IMR-90 (cell line): Measurements from ENCODE around the gene PIK3CA. TPM values are rescaled to one million over a fixed set of nuclear protein-coding genes. Genes with fewer than 3 reads are reported as not detected.

Experiments
- ATAC-seq: fragments of 200-7000 bp; cut with Tn5 transposase; 2 replicates; pipeline ENCODE4 v1.9.1; 2020; ENCODE audit warnings: low read depth, mild to moderate bottlenecking, moderate library complexity
- BruUV-seq: library from RNA; stranded (reverse); fragments of 400-500 nt; replicated peaks from 2 replicates; lab custom pipeline; 2021; lab: Mats Ljungman, UMichigan
- CTCF ChIA-PET: fragments of 300-600 bp; formaldehyde crosslinking; extraction: SDS; loops from one replicate; lab custom pipeline; 2021; ENCODE audit warnings: antibody characterized with exemption; lab: Yijun Ruan, JAX
- POLR2A ChIA-PET: fragments of 300-600 bp; sonication (Branson Sonifier 250); formaldehyde crosslinking; loops from one replicate; lab custom pipeline; 2022; ENCODE audit warnings: antibody characterized with exemption; ENCODE audit not compliant: unreplicated experiment; lab: Charles Lee
- DNase-seq: peaks from one replicate; pipeline ENCODE4 v3.0.0; 2013
- H2AFZ ChIP-seq: replicated peaks from 2 replicates; pipeline ENCODE3; 2013; ENCODE audit warnings: low read length, mild to moderate bottlenecking; ENCODE audit not compliant: poor library complexity
- H2AK5ac ChIP-seq: 2 replicates; pipeline ENCODE4 v1.6.1; 2013; ENCODE audit warnings: low read depth, low read length, inconsistent platforms
- H2AK9ac ChIP-seq: replicated peaks from 2 replicates; pipeline ENCODE3; 2013; ENCODE audit warnings: mild to moderate bottlenecking, low read depth, low read length, moderate library complexity; ENCODE audit not compliant: poor library complexity
- H2BK120ac ChIP-seq: 2 replicates; pipeline ENCODE4 v1.6.1; 2013; ENCODE audit warnings: low read depth, low read length, inconsistent platforms
- H2BK15ac ChIP-seq: 3 replicates; pipeline ENCODE4 v1.6.1; 2013; ENCODE audit warnings: low read depth, low read length, inconsistent platforms
- H2BK20ac ChIP-seq: 2 replicates; pipeline ENCODE4 v1.6.1; 2013; ENCODE audit warnings: low read depth, mild to moderate bottlenecking, inconsistent platforms, low read length, moderate library complexity
- H2BK5ac ChIP-seq: 2 replicates; pipeline ENCODE4 v1.6.1; 2013; ENCODE audit warnings: mild to moderate bottlenecking, low read depth, low read length, inconsistent platforms; ENCODE audit not compliant: poor library complexity, severe bottlenecking
- H3K14ac ChIP-seq: replicated peaks from 2 replicates; pipeline ENCODE4 v1.6.1; 2013; ENCODE audit warnings: low read depth, low read length, inconsistent platforms
- H3K18ac ChIP-seq: 2 replicates; pipeline ENCODE4 v1.6.1; 2013; ENCODE audit warnings: low read depth, low read length, control low read depth
- H3K23ac ChIP-seq: 2 replicates; pipeline ENCODE4 v1.6.1; 2013; ENCODE audit warnings: low read depth, low read length, inconsistent platforms
- H3K27ac ChIP-seq: 2 replicates; pipeline ENCODE4 v1.5.1; 2013; ENCODE audit warnings: mild to moderate bottlenecking, control low read depth, low read length; ENCODE audit not compliant: insufficient read depth
- H3K27me3 ChIP-seq: 2 replicates; pipeline ENCODE4 v1.6.1; 2013; ENCODE audit warnings: low read length; ENCODE audit not compliant: control insufficient read depth, insufficient read depth
- H3K36me3 ChIP-seq: 2 replicates; pipeline ENCODE4 v1.6.1; 2013; ENCODE audit warnings: low read length, mixed read lengths; ENCODE audit not compliant: control insufficient read depth, insufficient read depth
- H3K4ac ChIP-seq: 2 replicates; pipeline ENCODE4 v1.6.1; 2013; ENCODE audit warnings: low read depth, low read length, inconsistent platforms
- H3K4me1 ChIP-seq: 2 replicates; pipeline ENCODE4 v1.6.1; 2013; ENCODE audit warnings: low read length, mixed read lengths; ENCODE audit not compliant: control insufficient read depth, insufficient read depth
- H3K4me2 ChIP-seq: 2 replicates; pipeline ENCODE4 v1.6.1; 2013; ENCODE audit warnings: low read depth, mild to moderate bottlenecking, control low read depth, low read length, moderate library complexity
- H3K4me3 ChIP-seq: 2 replicates; pipeline ENCODE4 v1.5.1; 2013; ENCODE audit warnings: low read depth, mild to moderate bottlenecking, control low read depth, low read length, moderate library complexity; ENCODE audit not compliant: insufficient read depth
- H3K56ac ChIP-seq: 2 replicates; pipeline ENCODE4 v1.6.1; 2013; ENCODE audit warnings: low read length, inconsistent platforms; ENCODE audit not compliant: insufficient read depth; ENCODE audit errors: extremely low read depth
- H3K79me1 ChIP-seq, 2 experiments: 2 replicates each; pipeline ENCODE4 v1.6.1; 2013; ENCODE audit warnings: low read length in 2 of 2, inconsistent platforms in 1 of 2, low read depth in 1 of 2
- H3K9ac ChIP-seq: 2 replicates; pipeline ENCODE4 v1.6.1; 2013; ENCODE audit warnings: low read depth, low read length, control low read depth
- H3K9me1 ChIP-seq: 2 replicates; pipeline ENCODE4 v1.6.1; 2013; ENCODE audit warnings: low read length, inconsistent platforms; ENCODE audit not compliant: insufficient read depth
- H3K9me3 ChIP-seq: 2 replicates; pipeline ENCODE4 v1.6.1; 2013; ENCODE audit warnings: low read length; ENCODE audit not compliant: control insufficient read depth, insufficient read depth
- H4K20me1 ChIP-seq: 2 replicates; pipeline ENCODE4 v1.6.1; 2013; ENCODE audit warnings: low read length, inconsistent platforms; ENCODE audit not compliant: insufficient read depth
- H4K5ac ChIP-seq: 2 replicates; pipeline ENCODE4 v1.6.1; 2013; ENCODE audit warnings: mild to moderate bottlenecking, low read depth, low read length, control low read depth
- H4K8ac ChIP-seq, 2 experiments: 2 replicates each; pipeline ENCODE4 v1.6.1; 2013; ENCODE audit warnings: low read depth in 2 of 2, low read length in 2 of 2, control low read depth in 1 of 2, inconsistent platforms in 1 of 2
- H4K91ac ChIP-seq: 2 replicates; pipeline ENCODE4 v1.6.1; 2013; ENCODE audit warnings: low read depth, low read length, inconsistent platforms; ENCODE audit not compliant: insufficient read depth
- MAZ ChIP-seq: IDR thresholded peaks from 2 replicates; pipeline ENCODE4 v1.6.1; 2012; ENCODE audit warnings: low read depth, mild to moderate bottlenecking, low read length, improper control_type of control experiment, moderate library complexity, borderline replicate concordance
- RAD21 ChIP-seq: IDR thresholded peaks from 2 replicates; pipeline ENCODE4 v1.6.1; 2012; ENCODE audit warnings: low read length, improper control_type of control experiment
- SMC3 ChIP-seq: fragments of 150-350 bp; IDR thresholded peaks from 2 replicates; pipeline ENCODE4 v1.6.1; 2016; ENCODE audit warnings: low read depth, mild to moderate bottlenecking, antibody characterized with exemption, low read length, moderate library complexity
- WGBS, 2 experiments: methylation state at CpG; one replicate each; pipeline versions ENCODE4 v1.1.5 to v1.1.7; 2013; ENCODE audit warnings: missing lambda C conversion rate in 2 of 2; ENCODE audit not compliant: insufficient read length in 1 of 2; ENCODE audit errors: extremely low coverage in 2 of 2; 5-methylcytosine and 5-hydroxymethylcytosine counted together
- dilution Hi-C: fragments of 300-500 bp; cut with HindIII; formaldehyde crosslinking; loops from one replicate; pipeline ENCODE4 v1.14.3; 2018; ENCODE audit warnings: low sequenced_read_pairs; ENCODE audit not compliant: unreplicated experiment
- in situ Hi-C: fragments of 300-500 bp; cut with MboI; formaldehyde crosslinking; loops from 3 replicates; pipeline ENCODE4 v1.14.3; 2019; ENCODE audit warnings: low sequenced_read_pairs, inconsistent platforms, mixed read lengths
- intact Hi-C: fragments of 100-400 bp; cut with micrococcal nuclease; formaldehyde crosslinking; loops from 2 replicates; pipeline ENCODE4 v1.10.0; 2022
- polyA plus RNA-seq, 3 experiments: library from polyadenylated mRNA; depleted of rRNA; stranded (reverse); fragments of >200 nt; gene quantifications; 2 replicates each; pipeline ENCODE4 v1.2.3, GENCODE V29; 2012; ENCODE audit warnings: low replicate concordance in 1 of 3
- total RNA-seq: library from RNA; depleted of rRNA; stranded (reverse); fragments of >200 nt; gene quantifications from 2 replicates; pipeline ENCODE4 v1.2.3, GENCODE V29; 2012
- TF ChIP-seq, protein P1 (sequence below): conservative IDR thresholded peaks from 2 replicates; pipeline ENCODE4 v1.5.1; 2012; ENCODE audit warnings: mild to moderate bottlenecking, low read depth, low read length, improper control_type of control experiment

Gene PIK3CA
- total and polyA plus RNA-seq, 2 of the 4 experiments (the other 2 are of a cell fraction), result 5.7 to 22.4 TPM

DNA sequence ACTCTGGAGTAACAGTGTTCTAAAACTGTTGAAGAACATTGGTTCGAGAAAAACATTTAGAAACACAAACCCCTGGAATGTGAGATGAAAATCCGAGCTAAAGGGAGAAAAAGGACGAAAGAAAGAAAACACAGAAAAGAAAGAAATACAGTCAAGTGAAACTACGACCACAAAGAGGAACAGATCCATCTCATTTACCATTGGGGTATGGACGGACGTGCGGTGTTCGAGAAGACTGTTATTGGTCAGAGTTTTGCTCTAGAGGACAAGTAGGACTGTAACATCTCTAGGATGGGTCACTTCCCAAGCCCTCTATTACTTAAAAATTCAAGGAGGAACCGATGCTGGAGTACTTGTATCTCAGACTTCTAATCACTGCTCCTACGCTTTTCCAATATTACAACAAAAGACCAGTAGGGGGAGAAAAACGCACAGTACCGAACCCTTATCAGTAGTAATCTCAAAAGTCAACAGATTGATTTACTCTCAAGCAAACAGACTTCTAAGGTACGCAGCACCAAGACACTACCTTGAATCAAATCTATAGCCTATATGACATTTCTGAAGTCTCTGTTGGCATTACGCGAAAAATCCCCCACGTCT, 1.1 kb upstream of the PIK3CA start:
- in situ Hi-C loops, result loop anchor here (5.0 kb wide), 1 partner anchor 175 kb away; the partner anchor contains the start of gene ZNF639
- no peaks in the 10 kb centered on the region for H3K27me3 ChIP-seq
- H3K4me3 ChIP-seq, result peak overlapping the region; percentile 58
- WGBS, 2 experiments, result no CpG with 5 or more reads among the region's 16 CpGs
- peak overlapping the region; percentile 79 for H2BK5ac ChIP-seq
- dilution Hi-C loops, result no loop called here
- H2AFZ ChIP-seq, result peak overlapping the region; percentile 94
- H4K8ac ChIP-seq, result peak overlapping the region; percentile 13 to 88; a peak in 2 of 4 replicates
- peak overlapping the region; percentile 73 for H3K4me2 ChIP-seq
- TF ChIP-seq SMC3 (peak; percentile 53), MAZ (no peak), RAD21 (peak; percentile 55)
- TF ChIP-seq, protein P1, sequence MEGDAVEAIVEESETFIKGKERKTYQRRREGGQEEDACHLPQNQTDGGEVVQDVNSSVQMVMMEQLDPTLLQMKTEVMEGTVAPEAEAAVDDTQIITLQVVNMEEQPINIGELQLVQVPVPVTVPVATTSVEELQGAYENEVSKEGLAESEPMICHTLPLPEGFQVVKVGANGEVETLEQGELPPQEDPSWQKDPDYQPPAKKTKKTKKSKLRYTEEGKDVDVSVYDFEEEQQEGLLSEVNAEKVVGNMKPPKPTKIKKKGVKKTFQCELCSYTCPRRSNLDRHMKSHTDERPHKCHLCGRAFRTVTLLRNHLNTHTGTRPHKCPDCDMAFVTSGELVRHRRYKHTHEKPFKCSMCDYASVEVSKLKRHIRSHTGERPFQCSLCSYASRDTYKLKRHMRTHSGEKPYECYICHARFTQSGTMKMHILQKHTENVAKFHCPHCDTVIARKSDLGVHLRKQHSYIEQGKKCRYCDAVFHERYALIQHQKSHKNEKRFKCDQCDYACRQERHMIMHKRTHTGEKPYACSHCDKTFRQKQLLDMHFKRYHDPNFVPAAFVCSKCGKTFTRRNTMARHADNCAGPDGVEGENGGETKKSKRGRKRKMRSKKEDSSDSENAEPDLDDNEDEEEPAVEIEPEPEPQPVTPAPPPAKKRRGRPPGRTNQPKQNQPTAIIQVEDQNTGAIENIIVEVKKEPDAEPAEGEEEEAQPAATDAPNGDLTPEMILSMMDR, result peak; percentile 66
- intact Hi-C loops, result loop anchor here (1.0 to 5.0 kb wide), 6 partner anchors 40 to 410 kb away; no protein-coding TSS in a partner anchor
- peak overlapping the region; percentile 95; the same call in 1 of the 2 replicates for H3K18ac ChIP-seq
- ATAC-seq, result peak; percentile 22
- peaks cover 3 to 21% of the 10 kb centered on the region in 2 experiments; a peak in 2 of 4 replicates for H3K79me1 ChIP-seq
- H3K23ac ChIP-seq, result peak overlapping the region; percentile 87
- H3K56ac ChIP-seq, result peak overlapping the region; percentile 86; the same call in 1 of the 2 replicates
- peaks cover 3% of the 10 kb centered on the region for H3K4me1 ChIP-seq
- H3K9me1 ChIP-seq, result no peaks in the 10 kb centered on the region
- no peaks in the 10 kb centered on the region for H3K36me3 ChIP-seq
- H3K4ac ChIP-seq, result peak overlapping the region; percentile 78
- POLR2A ChIA-PET, result no interaction called here
- peak overlapping the region; percentile 80 for H3K27ac ChIP-seq
- H2AK9ac ChIP-seq, result no peak overlapping the region
- no peaks in the 10 kb centered on the region for H3K9me3 ChIP-seq
- H3K14ac ChIP-seq, result peak overlapping the region; percentile 84
- peak overlapping the region; percentile 97 for H3K9ac ChIP-seq
- no peak overlapping the region for H2AK5ac ChIP-seq
- peak overlapping the region; percentile 84 for H2BK120ac ChIP-seq
- peaks cover 14% of the 10 kb centered on the region; the same call in 1 of the 2 replicates for H4K20me1 ChIP-seq
- peak overlapping the region; percentile 92; the same call in 2 of the 3 replicates for H2BK15ac ChIP-seq
- no TSS peak for BruUV-seq
- peak; percentile 68 for DNase-seq
- H2BK20ac ChIP-seq, result peak overlapping the region; percentile 27; the same call in 1 of the 2 replicates
- CTCF ChIA-PET, result interaction anchor here (0.6 to 1.9 kb wide), 3 partner anchors 31 to 252 kb away, joined by 3 to 7 read pairs (median 3); no protein-coding TSS in a partner anchor
- peak overlapping the region; percentile 85 for H4K5ac ChIP-seq
- H4K91ac ChIP-seq, result 0 out of 2 replicates have a peak overlapping the region, but pooled peaks have one; percentile 25
